Measurements from ENCODE around the gene ZBP1. TPM values are rescaled to one million over a fixed set of nuclear protein-coding genes. Genes with fewer than 3 reads are reported as not detected.

Gene ZBP1
- total RNA-seq, 1 donor from 2014 or later, result not detected

- no peak for DNase-seq (ENCODE audit: low spot score)
- Mint-ChIP-seq H3K9me3 (ENCODE audit: low read depth) (no peaks in the 10 kb centered on the region), H3K36me3 (ENCODE audit: low read depth) (no peaks in the 10 kb centered on the region), H3K4me1 (ENCODE audit: low read depth) (peaks cover 18% of the 10 kb centered on the region), H3K27me3 (ENCODE audit: low read depth) (peaks cover 24% of the 10 kb centered on the region), H3K4me3 (ENCODE audit: unreplicated experiment) (no peak overlapping the region), H3K27ac (ENCODE audit: unreplicated experiment) (no peak overlapping the region)
- no peak for TF ChIP-seq CTCF (IDR thresholded peaks at IDR 0.05)
Observed at GRCh38 chr20:57578476-57579165, 41.6 kb downstream of the ZBP1 start.

- TF ChIP-seq CTCF (IDR thresholded peaks at IDR 0.05), result no peak
- DNase-seq (ENCODE audit: low spot score), result no peak
- Mint-ChIP-seq H3K4me3 (ENCODE audit: unreplicated experiment) (no peak overlapping the region), H3K27ac (ENCODE audit: unreplicated experiment) (no peak overlapping the region), H3K36me3 (ENCODE audit: low read depth) (no peaks in the 10 kb centered on the region), H3K9me3 (ENCODE audit: low read depth) (no peaks in the 10 kb centered on the region), H3K4me1 (ENCODE audit: low read depth) (peaks cover 12% of the 10 kb centered on the region), H3K27me3 (ENCODE audit: low read depth) (peaks cover 30% of the 10 kb centered on the region)
Observed at GRCh38 chr20:57577679-57578475, 42.3 kb downstream of the ZBP1 start.

GRCh38 chr20:57576617-57577550 lies 43.3 kb downstream of the ZBP1 start:
- TF ChIP-seq CTCF (IDR thresholded peaks at IDR 0.05), result no peak
- H3K36me3 Mint-ChIP-seq (ENCODE audit: low read depth), result no peaks in the 10 kb centered on the region
- H3K9me3 Mint-ChIP-seq (ENCODE audit: low read depth), result no peaks in the 10 kb centered on the region
- no peak overlapping the region for H3K4me3 Mint-ChIP-seq (ENCODE audit: unreplicated experiment)
- no peak for DNase-seq (ENCODE audit: low spot score)
- peaks cover 32% of the 10 kb centered on the region for H3K27me3 Mint-ChIP-seq (ENCODE audit: low read depth)
- peaks cover 2% of the 10 kb centered on the region for H3K4me1 Mint-ChIP-seq (ENCODE audit: low read depth)
- H3K27ac Mint-ChIP-seq (ENCODE audit: unreplicated experiment), result no peak overlapping the region

GRCh38 chr20:57576002-57576401 lies 44.2 kb downstream of the ZBP1 start:
- Mint-ChIP-seq H3K4me3 (ENCODE audit: unreplicated experiment) (no peak overlapping the region), H3K4me1 (ENCODE audit: low read depth) (peaks cover under 1% of the 10 kb centered on the region), H3K36me3 (ENCODE audit: low read depth) (no peaks in the 10 kb centered on the region), H3K27me3 (ENCODE audit: low read depth) (peaks cover 34% of the 10 kb centered on the region), H3K27ac (ENCODE audit: unreplicated experiment) (no peak overlapping the region), H3K9me3 (ENCODE audit: low read depth) (no peaks in the 10 kb centered on the region)
- no peak for DNase-seq (ENCODE audit: low spot score)
- no peak for TF ChIP-seq CTCF (IDR thresholded peaks at IDR 0.05)

GRCh38 chr20:57574954-57575353 lies 45.3 kb downstream of the ZBP1 start:
- no peaks in the 10 kb centered on the region for H3K9me3 Mint-ChIP-seq (ENCODE audit: low read depth)
- H3K36me3 Mint-ChIP-seq (ENCODE audit: low read depth), result no peaks in the 10 kb centered on the region
- H3K27me3 Mint-ChIP-seq (ENCODE audit: low read depth), result peaks cover 27% of the 10 kb centered on the region
- no peak for DNase-seq (ENCODE audit: low spot score)
- peaks cover 6% of the 10 kb centered on the region for H3K4me1 Mint-ChIP-seq (ENCODE audit: low read depth)
- no peak for TF ChIP-seq CTCF (IDR thresholded peaks at IDR 0.05)
- H3K4me3 Mint-ChIP-seq (ENCODE audit: unreplicated experiment), result no peak overlapping the region
- H3K27ac Mint-ChIP-seq (ENCODE audit: unreplicated experiment), result no peak overlapping the region
